GM12878 (cell line): Measurements from ENCODE around the gene SWI5. TPM values are rescaled to one million over a fixed set of nuclear protein-coding genes. Genes with fewer than 3 reads are reported as not detected.
A peak's percentile ranks its signal among the peaks of the same experiment; 100 is the strongest.

Experiments used
- ATAC-seq: fragments of 200-7000 bp; cut with Tn5 transposase; 3 replicates; pipeline ENCODE4 v1.9.1; 2020; ENCODE audit warnings: mild to moderate bottlenecking, moderate library complexity
- BruUV-seq: library from RNA; stranded (reverse); fragments of 400-500 nt; replicated peaks from 2 replicates; lab custom pipeline; 2021; lab: Mats Ljungman, UMichigan
- CTCF ChIA-PET: fragments of 300-600 bp; sonication (Branson Sonifier 250); formaldehyde crosslinking; extraction: SDS; loops from one replicate; lab custom pipeline; 2021; ENCODE audit warnings: inconsistent platforms; lab: Yijun Ruan, JAX
- POLR2A ChIA-PET: fragments of 350-600 bp; formaldehyde crosslinking; extraction: SDS; loops from one replicate; lab custom pipeline; 2021; ENCODE audit warnings: inconsistent platforms; lab: Charles Lee
- RAD21 ChIA-PET: fragments of 300-600 bp; sonication (Branson Sonifier 250); formaldehyde crosslinking; loops from one replicate; lab custom pipeline; 2023; ENCODE audit warnings: antibody characterized with exemption; ENCODE audit not compliant: unreplicated experiment; lab: Charles Lee
- SMC1A ChIA-PET: fragments of 300-600 bp; sonication (Branson Sonifier 250); formaldehyde crosslinking; loops from one replicate; lab custom pipeline; 2023; ENCODE audit not compliant: unreplicated experiment, uncharacterized antibody; lab: Charles Lee
- DNase-seq: peaks from one replicate; pipeline ENCODE4 v3.0.0-alpha.2; 2011; ENCODE audit warnings: low read depth, low spot score
- FAIRE-seq: peaks from 3 replicates; lab custom pipeline; 2011; peaks lifted over from hg19 to GRCh38; lab: Jason Lieb, UNC
- H2AFZ ChIP-seq: 2 replicates; pipeline ENCODE4 v1.6.0; 2011; ENCODE audit warnings: low read depth, low read length, control low read depth; ENCODE audit not compliant: control insufficient read depth
- H3K27ac ChIP-seq: 2 replicates; pipeline ENCODE4 v1.5.1; 2011; ENCODE audit warnings: control low read depth; ENCODE audit not compliant: control insufficient read depth, insufficient read depth
- H3K27me3 ChIP-seq, 2 experiments: replicated peaks in 1 of 2; 2 replicates each; pipeline versions ENCODE4 v1.6.0 to v1.6.1; 2011; ENCODE audit warnings: low read length in 1 of 2; ENCODE audit not compliant: control insufficient read depth in 2 of 2, insufficient read depth in 2 of 2
- H3K36me3 ChIP-seq, 2 experiments: 2 replicates each; pipeline ENCODE4 v1.5.1; 2011; ENCODE audit warnings: low read length in 1 of 2; ENCODE audit not compliant: control insufficient read depth in 2 of 2, insufficient read depth in 2 of 2
- H3K4me1 ChIP-seq: 2 replicates; pipeline ENCODE4 v1.6.1; 2011; ENCODE audit warnings: mild to moderate bottlenecking, low read length, moderate library complexity, mixed read lengths; ENCODE audit not compliant: control insufficient read depth, insufficient read depth
- H3K4me2 ChIP-seq: 2 replicates; pipeline ENCODE4 v1.6.0; 2011; ENCODE audit warnings: control low read depth; ENCODE audit not compliant: control insufficient read depth, insufficient read depth
- H3K4me3 ChIP-seq: fragments of 200-600 bp; sonication (generic); 2 replicates; pipeline ENCODE4 v1.5.1; 2016
- H3K79me2 ChIP-seq: 2 replicates; pipeline ENCODE4 v1.6.0; 2011; ENCODE audit warnings: low read length; ENCODE audit not compliant: control insufficient read depth, insufficient read depth
- H3K9ac ChIP-seq: 2 replicates; pipeline ENCODE4 v1.8.0; 2011; ENCODE audit warnings: low read length, control low read depth, mixed read lengths; ENCODE audit not compliant: control insufficient read depth, insufficient read depth
- H3K9me3 ChIP-seq: replicated peaks from 3 replicates; pipeline ENCODE4 v1.5.1; 2011; ENCODE audit warnings: mild to moderate bottlenecking, low read length; ENCODE audit not compliant: control insufficient read depth, insufficient read depth
- H4K20me1 ChIP-seq: 2 replicates; pipeline ENCODE4 v1.6.0; 2011; ENCODE audit not compliant: control insufficient read depth, insufficient read depth
- BHLHE40 ChIP-seq, 2 experiments: fragments of 450-650 bp in 1 of 2; IDR thresholded peaks; 2 replicates each; pipeline ENCODE4 v1.6.1; 2011 to 2017; ENCODE audit warnings: low read depth in 2 of 2, borderline replicate concordance in 1 of 2, improper control_type of control experiment in 1 of 2, low read length in 1 of 2, mild to moderate bottlenecking in 1 of 2
- E4F1 ChIP-seq: fragments of 450-650 bp; IDR thresholded peaks from 2 replicates; pipeline ENCODE4 v1.6.1; 2018; ENCODE audit warnings: borderline replicate concordance, mild to moderate bottlenecking; ENCODE audit not compliant: partially characterized antibody
- HDAC6 ChIP-seq: fragments of 200-600 bp; sonication (generic); IDR thresholded peaks from one replicate; pipeline ENCODE4 v1.8.0; 2017; ENCODE audit warnings: antibody characterized with exemption; ENCODE audit not compliant: unreplicated experiment
- IKZF1 ChIP-seq: fragments of 450-650 bp; conservative IDR thresholded peaks from 2 replicates; pipeline ENCODE4 v1.6.1; 2017; ENCODE audit warnings: antibody characterized with exemption, mild to moderate bottlenecking
- IKZF2 ChIP-seq, 2 experiments: fragments of 450-650 bp; IDR thresholded peaks; 2 replicates each; pipeline ENCODE4 v1.6.1; 2017; ENCODE audit warnings: mild to moderate bottlenecking in 2 of 2, moderate library complexity in 2 of 2
- MEF2B ChIP-seq: fragments of 450-650 bp; IDR thresholded peaks from 2 replicates; pipeline ENCODE4 v1.6.1; 2018; ENCODE audit warnings: mild to moderate bottlenecking, moderate library complexity; ENCODE audit not compliant: partially characterized antibody, poor library complexity, severe bottlenecking
- MTA2 ChIP-seq: fragments of 450-650 bp; IDR thresholded peaks from 2 replicates; pipeline ENCODE4 v1.6.1; 2016; ENCODE audit warnings: low read depth, mild to moderate bottlenecking, moderate library complexity
- NR2F1 ChIP-seq: fragments of 450-650 bp; conservative IDR thresholded peaks from 2 replicates; pipeline ENCODE4 v1.6.1; 2017; ENCODE audit warnings: mild to moderate bottlenecking
- PAX8 ChIP-seq: fragments of 450-650 bp; IDR thresholded peaks from 2 replicates; pipeline ENCODE4 v1.6.1; 2017; ENCODE audit warnings: mild to moderate bottlenecking, moderate library complexity
- STAT3 ChIP-seq: IDR thresholded peaks from 2 replicates; pipeline ENCODE4 v1.6.1; 2011; ENCODE audit warnings: low read depth, low read length, improper control_type of control experiment
- ZNF384 ChIP-seq: IDR thresholded peaks from 2 replicates; pipeline ENCODE4 v1.6.1; 2012; ENCODE audit warnings: low read depth, mild to moderate bottlenecking, low read length, improper control_type of control experiment, borderline replicate concordance
- WGBS: methylation state at CpG from one replicate; pipeline ENCODE4 v1.1.6; 2016; ENCODE audit warnings: low lambda C conversion rate; ENCODE audit not compliant: insufficient replicate concordance, insufficient coverage; ENCODE audit errors: missing lambda C conversion rate; 5-methylcytosine and 5-hydroxymethylcytosine counted together
- in situ Hi-C: fragments of 300-500 bp; cut with MboI; formaldehyde crosslinking; loops from 9 replicates; pipeline ENCODE4 v1.14.3; 2018; ENCODE audit warnings: mixed read lengths
- intact Hi-C: fragments of 100-400 bp; cut with micrococcal nuclease; formaldehyde crosslinking; loops from one replicate; pipeline ENCODE4 v1.14.2; 2022; ENCODE audit not compliant: unreplicated experiment
- polyA plus RNA-seq, 11 experiments: library from polyadenylated mRNA; depleted of rRNA in 4 of 11; unstranded in 6 of 11; stranded (reverse) in 5 of 11; fragments of >200 nt; fragmentation: Nextera tagmentation in 4 of 11; fragmentation: Illumina TruSeq in 1 of 11; extraction: Ambion mirVana in 4 of 11; extraction: Trizol in 1 of 11; gene quantifications; 1 replicate in 1 of 11; 2 replicates in 10 of 11; pipeline versions ENCODE4 v1.2.1 to v1.2.3, GENCODE V29; 2011 to 2016; ENCODE audit warnings: inconsistent platforms in 2 of 11, missing spikeins in 2 of 11, low read depth in 1 of 11
- total RNA-seq, 4 experiments: library from RNA; depleted of rRNA in 3 of 4; stranded (reverse); fragments of >200 nt in 3 of 4; fragmentation: Illumina TruSeq in 1 of 4; extraction: Trizol in 1 of 4; gene quantifications; 2 replicates each; pipeline versions ENCODE4 v1.2.1 to v1.2.3, GENCODE V29; 2013 to 2021

Gene SWI5
- total and polyA plus RNA-seq, 10 of the 15 experiments (the other 5 are each of a cell fraction or from before 2014, with no cell fraction given): 13.3 to 36.2 (median 18.1) TPM

GRCh38 chr9:128294142-128294541, 18.1 kb downstream of the SWI5 start:
- BruUV-seq: no TSS peak
- in situ Hi-C loops: no loop called here
- intact Hi-C loops: no loop called here
- POLR2A ChIA-PET: no interaction called here
- Histone ChIP-seq H3K27me3 (no peaks in the 10 kb centered on the region), H3K79me2 (no peaks in the 10 kb centered on the region), H3K36me3 (no peaks in the 10 kb centered on the region), H2AFZ (no peak overlapping the region), H4K20me1 (no peaks in the 10 kb centered on the region), H3K4me3 (no peak overlapping the region), H3K4me2 (no peak overlapping the region), H3K4me1 (no peaks in the 10 kb centered on the region), H3K9ac (no peak overlapping the region), H3K27ac (no peak overlapping the region), H3K9me3 (no peaks in the 10 kb centered on the region)
- DNase-seq (no peak), ATAC-seq (no peak), FAIRE-seq (no peak)
- CTCF ChIA-PET: interaction anchor here (0.7 to 1.8 kb wide), 5 partner anchors 48 to 126 kb away, joined by 3 to 10 read pairs (median 4); no protein-coding TSS in a partner anchor
- peak; percentile 49 for TF ChIP-seq MEF2B
- peak; percentile 51; the same call in 1 of the 2 replicates for TF ChIP-seq MTA2
- peak; percentile 82 for TF ChIP-seq IKZF1
- TF ChIP-seq NR2F1: 0 out of 2 replicates have a peak, but pooled peaks have one; percentile 34
- TF ChIP-seq E4F1: no peak
- no peak for TF ChIP-seq STAT3
- TF ChIP-seq IKZF2 (IDR thresholded peaks at IDR 0.05): peak; percentile 47 to 58; a peak in 2 of 4 replicates
- no peak for TF ChIP-seq PAX8
- TF ChIP-seq ZNF384: no peak
- peak in 1 of 2 experiments; percentile 25; a peak in 1 of 4 replicates for TF ChIP-seq BHLHE40 (IDR thresholded peaks at IDR 0.05; ENCODE audit: borderline replicate concordance in 1 of 2, low read depth in 2 of 2, low read length in 1 of 2)
- no peak for TF ChIP-seq HDAC6
- SMC1A ChIA-PET: interaction anchor here (1.4 to 4.2 kb wide), 2 partner anchors 47 to 118 kb away, joined by 4 to 23 read pairs; no protein-coding TSS in a partner anchor
- 11% methylated on average over 4 of the region's 4 CpGs for WGBS
- RAD21 ChIA-PET: interaction anchor here (0.7 to 1.9 kb wide), 3 partner anchors 47 to 167 kb away, joined by 3 to 13 read pairs (median 5); partner anchors contain the start of gene URM1
